ENCODE measurements around the gene NIT1. TPM values are rescaled to one million over a fixed set of nuclear protein-coding genes. Genes with fewer than 3 reads are reported as not detected.

Gene NIT1
- total and polyA plus RNA-seq, 2 of the 13 experiments (the other 11 are each of a cell fraction or from before 2014, with no cell fraction given) = 22.7 to 31.0 TPM

DNA sequence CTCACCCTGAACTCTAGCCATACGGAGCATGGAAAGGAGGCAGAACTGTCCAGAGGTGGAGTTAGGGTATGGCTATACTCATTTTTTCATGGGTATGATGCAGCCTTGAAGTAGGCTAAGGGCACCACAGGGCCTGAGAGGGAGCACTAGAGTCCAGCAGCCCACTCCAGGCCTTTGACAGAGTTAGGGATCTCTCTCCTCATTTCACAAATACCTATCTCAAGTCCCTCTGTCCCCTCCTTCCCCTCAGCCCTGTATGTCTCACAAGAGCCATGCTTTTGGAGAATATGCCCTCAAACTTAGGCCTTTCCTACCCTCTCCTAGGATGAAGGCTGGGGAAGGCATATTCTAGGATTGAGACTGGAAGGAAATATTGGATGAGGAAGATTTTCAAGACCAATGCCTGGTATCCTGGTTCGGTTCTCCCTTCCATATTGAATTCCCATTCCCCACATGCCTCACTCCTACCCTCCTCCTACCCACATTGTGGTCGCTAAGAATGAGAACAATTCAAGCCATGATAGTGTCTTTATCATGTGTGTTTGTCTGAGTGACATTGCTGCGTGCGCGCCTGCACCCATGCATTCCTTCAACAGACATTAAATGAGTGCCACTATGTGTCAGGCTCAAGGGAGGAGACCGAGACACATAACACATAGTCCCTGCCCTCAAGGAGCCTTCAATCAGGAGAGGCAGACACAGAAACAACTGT is 26.0 kb upstream of the NIT1 start (continued):
- TF ChIP-seq, protein P1, sequence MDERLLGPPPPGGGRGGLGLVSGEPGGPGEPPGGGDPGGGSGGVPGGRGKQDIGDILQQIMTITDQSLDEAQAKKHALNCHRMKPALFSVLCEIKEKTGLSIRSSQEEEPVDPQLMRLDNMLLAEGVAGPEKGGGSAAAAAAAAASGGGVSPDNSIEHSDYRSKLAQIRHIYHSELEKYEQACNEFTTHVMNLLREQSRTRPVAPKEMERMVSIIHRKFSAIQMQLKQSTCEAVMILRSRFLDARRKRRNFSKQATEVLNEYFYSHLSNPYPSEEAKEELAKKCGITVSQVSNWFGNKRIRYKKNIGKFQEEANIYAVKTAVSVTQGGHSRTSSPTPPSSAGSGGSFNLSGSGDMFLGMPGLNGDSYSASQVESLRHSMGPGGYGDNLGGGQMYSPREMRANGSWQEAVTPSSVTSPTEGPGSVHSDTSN (CRISPR knock-in tag; IDR thresholded peaks at IDR 0.05) = no peak
- TF ChIP-seq PAWR (CRISPR knock-in tag; IDR thresholded peaks at IDR 0.05; ENCODE audit: borderline replicate concordance) = no peak
- TF ChIP-seq ZNF614 (CRISPR knock-in tag; IDR thresholded peaks at IDR 0.05; ENCODE audit: borderline replicate concordance) = no peak
- TF ChIP-seq IRF2 (CRISPR knock-in tag; IDR thresholded peaks at IDR 0.05) = no peak
- no peak for TF ChIP-seq HNF4A (CRISPR knock-in tag; IDR thresholded peaks at IDR 0.05)
- no peak for TF ChIP-seq ZFP36L1 (CRISPR knock-in tag; IDR thresholded peaks at IDR 0.05)
- TF ChIP-seq ZNF468 (CRISPR knock-in tag; IDR thresholded peaks at IDR 0.05) = no peak

DNA sequence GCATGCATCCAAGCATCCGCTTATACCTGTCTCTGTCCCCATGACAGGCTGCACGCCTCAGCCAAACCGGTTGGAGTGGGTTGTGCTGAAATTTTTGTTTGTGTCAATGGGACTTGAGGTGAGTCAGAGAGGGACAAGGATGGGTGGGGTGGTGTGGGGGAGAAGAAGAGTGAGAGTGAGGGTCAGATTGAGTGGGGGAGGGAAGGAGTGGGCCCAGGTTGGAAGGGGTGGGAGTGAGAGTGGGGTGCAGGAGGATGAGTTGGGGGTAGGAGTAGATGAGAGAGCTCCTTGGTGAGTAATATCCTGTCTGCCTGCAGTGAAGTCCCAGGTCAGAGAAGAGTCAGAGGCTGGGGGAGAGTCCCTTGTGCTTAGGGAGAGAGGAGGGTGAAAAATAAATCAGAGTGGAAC is 25.3 kb upstream of the NIT1 start:
- ATAC-seq (no peak), DNase-seq (ENCODE audit: low spot score) (no peak), FAIRE-seq (no peak)
- peaks cover 3 to 29% of the 10 kb centered on the region in 2 experiments; a peak in 3 of 5 replicates for H3K27me3 ChIP-seq (ENCODE audit: control insufficient read depth in 1 of 2, insufficient read depth in 2 of 2, low read length in 2 of 2)
- 0 out of 2 replicates have a peak, but pooled peaks cover 12% of the 10 kb centered on the region for H3K4me1 ChIP-seq (ENCODE audit: insufficient read depth, low read length)
- no peak overlapping the region for H2AFZ ChIP-seq (ENCODE audit: low read length)
- no peaks in the 10 kb centered on the region for H3K9me3 ChIP-seq (ENCODE audit: low read length)
- POLR2A ChIA-PET = no interaction called here
- WGBS (ENCODE audit: low lambda C conversion rate) = 27% methylated on average over 3 of the region's 3 CpGs
- TF ChIP-seq KAT8 (CRISPR knock-in tag; IDR thresholded peaks at IDR 0.05) (no peak), ZFP41 (CRISPR knock-in tag; IDR thresholded peaks at IDR 0.05; ENCODE audit: borderline replicate concordance) (no peak), CC2D1A (CRISPR knock-in tag; IDR thresholded peaks at IDR 0.05) (no peak), PHB2 (IDR thresholded peaks at IDR 0.05; ENCODE audit: partially characterized antibody) (no peak), ZNF232 (CRISPR knock-in tag; IDR thresholded peaks at IDR 0.05; ENCODE audit: borderline replicate concordance) (no peak), ZNF263 (CRISPR knock-in tag; IDR thresholded peaks at IDR 0.05) (no peak), NFE2L2 (IDR thresholded peaks at IDR 0.05; ENCODE audit: low read length) (no peak)
- TF ChIP-seq, protein P2, sequence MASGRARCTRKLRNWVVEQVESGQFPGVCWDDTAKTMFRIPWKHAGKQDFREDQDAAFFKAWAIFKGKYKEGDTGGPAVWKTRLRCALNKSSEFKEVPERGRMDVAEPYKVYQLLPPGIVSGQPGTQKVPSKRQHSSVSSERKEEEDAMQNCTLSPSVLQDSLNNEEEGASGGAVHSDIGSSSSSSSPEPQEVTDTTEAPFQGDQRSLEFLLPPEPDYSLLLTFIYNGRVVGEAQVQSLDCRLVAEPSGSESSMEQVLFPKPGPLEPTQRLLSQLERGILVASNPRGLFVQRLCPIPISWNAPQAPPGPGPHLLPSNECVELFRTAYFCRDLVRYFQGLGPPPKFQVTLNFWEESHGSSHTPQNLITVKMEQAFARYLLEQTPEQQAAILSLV (CRISPR knock-in tag; IDR thresholded peaks at IDR 0.05; ENCODE audit: borderline replicate concordance) = no peak
- no peaks in the 10 kb centered on the region for H3K79me2 ChIP-seq (ENCODE audit: insufficient read depth, low read length)
- H3K27ac ChIP-seq (ENCODE audit: extremely low read length, insufficient read depth, low read length) = no peak overlapping the region
- H3K36me3 ChIP-seq (replicated peaks in 1 of 2; ENCODE audit: control insufficient read depth in 1 of 2, insufficient read depth in 2 of 2, low read length in 2 of 2) = no peaks in the 10 kb centered on the region
- no peak overlapping the region for H3K9ac ChIP-seq (ENCODE audit: insufficient read depth, low read depth, low read length)
- CTCF ChIA-PET (ENCODE audit: low intra/inter-chr PET ratio, low total read pairs) = no interaction called here
- no peak overlapping the region for H3K4me2 ChIP-seq (ENCODE audit: low read depth, low read length)
- no TSS peak for BruUV-seq (replicated peaks)
- H4K20me1 ChIP-seq (ENCODE audit: insufficient read depth, low read length) = no peaks in the 10 kb centered on the region
- intact Hi-C loops (cut with micrococcal nuclease; ENCODE audit: unreplicated experiment) = no loop called here
- H3K4me3 ChIP-seq (replicated peaks in 1 of 3; ENCODE audit: insufficient read depth in 1 of 3, low read depth in 2 of 3, low read length in 3 of 3) = no peak overlapping the region
- in situ Hi-C loops (cut with HindIII; ENCODE audit: extremely low pct_ligation_motif_present, low pct_unique_long_range_greater_than_20kb) = loop anchor here (10.0 kb wide), 1 partner anchor 98 kb away; no protein-coding TSS in a partner anchor
